IMR-90 (cell line): ENCODE results near the gene GRIA2. TPM values are rescaled to one million over a fixed set of nuclear protein-coding genes. Genes with fewer than 3 reads are reported as not detected.

ENCODE experiments used
- ATAC-seq: fragments of 200-7000 bp; cut with Tn5 transposase; 2 replicates; pipeline ENCODE4 v1.9.1; 2020; ENCODE audit warnings: low read depth, mild to moderate bottlenecking, moderate library complexity
- BruUV-seq: library from RNA; stranded (reverse); fragments of 400-500 nt; replicated peaks from 2 replicates; lab custom pipeline; 2021; lab: Mats Ljungman, UMichigan
- CTCF ChIA-PET: fragments of 300-600 bp; formaldehyde crosslinking; extraction: SDS; loops from one replicate; lab custom pipeline; 2021; ENCODE audit warnings: antibody characterized with exemption; lab: Yijun Ruan, JAX
- POLR2A ChIA-PET: fragments of 300-600 bp; sonication (Branson Sonifier 250); formaldehyde crosslinking; loops from one replicate; lab custom pipeline; 2022; ENCODE audit warnings: antibody characterized with exemption; ENCODE audit not compliant: unreplicated experiment; lab: Charles Lee
- DNase-seq: peaks from one replicate; pipeline ENCODE4 v3.0.0; 2013
- H2AFZ ChIP-seq: replicated peaks from 2 replicates; pipeline ENCODE3; 2013; ENCODE audit warnings: low read length, mild to moderate bottlenecking; ENCODE audit not compliant: poor library complexity
- H2AK5ac ChIP-seq: 2 replicates; pipeline ENCODE4 v1.6.1; 2013; ENCODE audit warnings: low read depth, low read length, inconsistent platforms
- H2AK9ac ChIP-seq: replicated peaks from 2 replicates; pipeline ENCODE3; 2013; ENCODE audit warnings: mild to moderate bottlenecking, low read depth, low read length, moderate library complexity; ENCODE audit not compliant: poor library complexity
- H2BK120ac ChIP-seq: 2 replicates; pipeline ENCODE4 v1.6.1; 2013; ENCODE audit warnings: low read depth, low read length, inconsistent platforms
- H2BK15ac ChIP-seq: 3 replicates; pipeline ENCODE4 v1.6.1; 2013; ENCODE audit warnings: low read depth, low read length, inconsistent platforms
- H2BK20ac ChIP-seq: 2 replicates; pipeline ENCODE4 v1.6.1; 2013; ENCODE audit warnings: low read depth, mild to moderate bottlenecking, inconsistent platforms, low read length, moderate library complexity
- H2BK5ac ChIP-seq: 2 replicates; pipeline ENCODE4 v1.6.1; 2013; ENCODE audit warnings: mild to moderate bottlenecking, low read depth, low read length, inconsistent platforms; ENCODE audit not compliant: poor library complexity, severe bottlenecking
- H3K14ac ChIP-seq: replicated peaks from 2 replicates; pipeline ENCODE4 v1.6.1; 2013; ENCODE audit warnings: low read depth, low read length, inconsistent platforms
- H3K18ac ChIP-seq: 2 replicates; pipeline ENCODE4 v1.6.1; 2013; ENCODE audit warnings: low read depth, low read length, control low read depth
- H3K23ac ChIP-seq: 2 replicates; pipeline ENCODE4 v1.6.1; 2013; ENCODE audit warnings: low read depth, low read length, inconsistent platforms
- H3K27ac ChIP-seq: 2 replicates; pipeline ENCODE4 v1.5.1; 2013; ENCODE audit warnings: mild to moderate bottlenecking, control low read depth, low read length; ENCODE audit not compliant: insufficient read depth
- H3K27me3 ChIP-seq: 2 replicates; pipeline ENCODE4 v1.6.1; 2013; ENCODE audit warnings: low read length; ENCODE audit not compliant: control insufficient read depth, insufficient read depth
- H3K36me3 ChIP-seq: 2 replicates; pipeline ENCODE4 v1.6.1; 2013; ENCODE audit warnings: low read length, mixed read lengths; ENCODE audit not compliant: control insufficient read depth, insufficient read depth
- H3K4ac ChIP-seq: 2 replicates; pipeline ENCODE4 v1.6.1; 2013; ENCODE audit warnings: low read depth, low read length, inconsistent platforms
- H3K4me1 ChIP-seq: 2 replicates; pipeline ENCODE4 v1.6.1; 2013; ENCODE audit warnings: low read length, mixed read lengths; ENCODE audit not compliant: control insufficient read depth, insufficient read depth
- H3K4me2 ChIP-seq: 2 replicates; pipeline ENCODE4 v1.6.1; 2013; ENCODE audit warnings: low read depth, mild to moderate bottlenecking, control low read depth, low read length, moderate library complexity
- H3K4me3 ChIP-seq: 2 replicates; pipeline ENCODE4 v1.5.1; 2013; ENCODE audit warnings: low read depth, mild to moderate bottlenecking, control low read depth, low read length, moderate library complexity; ENCODE audit not compliant: insufficient read depth
- H3K56ac ChIP-seq: 2 replicates; pipeline ENCODE4 v1.6.1; 2013; ENCODE audit warnings: low read length, inconsistent platforms; ENCODE audit not compliant: insufficient read depth; ENCODE audit errors: extremely low read depth
- H3K79me1 ChIP-seq, 2 experiments: 2 replicates each; pipeline ENCODE4 v1.6.1; 2013; ENCODE audit warnings: low read length in 2 of 2, inconsistent platforms in 1 of 2, low read depth in 1 of 2
- H3K9ac ChIP-seq: 2 replicates; pipeline ENCODE4 v1.6.1; 2013; ENCODE audit warnings: low read depth, low read length, control low read depth
- H3K9me1 ChIP-seq: 2 replicates; pipeline ENCODE4 v1.6.1; 2013; ENCODE audit warnings: low read length, inconsistent platforms; ENCODE audit not compliant: insufficient read depth
- H3K9me3 ChIP-seq: 2 replicates; pipeline ENCODE4 v1.6.1; 2013; ENCODE audit warnings: low read length; ENCODE audit not compliant: control insufficient read depth, insufficient read depth
- H4K20me1 ChIP-seq: 2 replicates; pipeline ENCODE4 v1.6.1; 2013; ENCODE audit warnings: low read length, inconsistent platforms; ENCODE audit not compliant: insufficient read depth
- H4K5ac ChIP-seq: 2 replicates; pipeline ENCODE4 v1.6.1; 2013; ENCODE audit warnings: mild to moderate bottlenecking, low read depth, low read length, control low read depth
- H4K8ac ChIP-seq, 2 experiments: 2 replicates each; pipeline ENCODE4 v1.6.1; 2013; ENCODE audit warnings: low read depth in 2 of 2, low read length in 2 of 2, control low read depth in 1 of 2, inconsistent platforms in 1 of 2
- H4K91ac ChIP-seq: 2 replicates; pipeline ENCODE4 v1.6.1; 2013; ENCODE audit warnings: low read depth, low read length, inconsistent platforms; ENCODE audit not compliant: insufficient read depth
- CHD1 ChIP-seq: IDR thresholded peaks from 2 replicates; pipeline ENCODE4 v1.6.1; 2012; ENCODE audit warnings: low read depth, low read length, improper control_type of control experiment
- MAZ ChIP-seq: IDR thresholded peaks from 2 replicates; pipeline ENCODE4 v1.6.1; 2012; ENCODE audit warnings: low read depth, mild to moderate bottlenecking, low read length, improper control_type of control experiment, moderate library complexity, borderline replicate concordance
- MXI1 ChIP-seq: IDR thresholded peaks from 2 replicates; pipeline ENCODE4 v1.6.1; 2012; ENCODE audit warnings: low read depth, mild to moderate bottlenecking, low read length, moderate library complexity, borderline replicate concordance
- NFE2L2 ChIP-seq: fragments of 150-350 bp; IDR thresholded peaks from 2 replicates; pipeline ENCODE4 v1.6.1; 2016; ENCODE audit warnings: low read depth, mild to moderate bottlenecking, low read length
- POLR2A ChIP-seq: IDR thresholded peaks from 2 replicates; pipeline ENCODE4 v1.6.1; 2012; ENCODE audit warnings: mild to moderate bottlenecking, low read depth, low read length
- RAD21 ChIP-seq: IDR thresholded peaks from 2 replicates; pipeline ENCODE4 v1.6.1; 2012; ENCODE audit warnings: low read length, improper control_type of control experiment
- RFX5 ChIP-seq: IDR thresholded peaks from 2 replicates; pipeline ENCODE4 v1.8.0; 2012; ENCODE audit warnings: low read depth, mild to moderate bottlenecking, low read length, moderate library complexity
- SMC3 ChIP-seq: fragments of 150-350 bp; IDR thresholded peaks from 2 replicates; pipeline ENCODE4 v1.6.1; 2016; ENCODE audit warnings: low read depth, mild to moderate bottlenecking, antibody characterized with exemption, low read length, moderate library complexity
- USF2 ChIP-seq: fragments of 150-350 bp; IDR thresholded peaks from 2 replicates; pipeline ENCODE4 v1.6.1; 2017; ENCODE audit warnings: mild to moderate bottlenecking, antibody characterized with exemption, low read length, low read depth
- WGBS, 2 experiments: methylation state at CpG; one replicate each; pipeline versions ENCODE4 v1.1.5 to v1.1.7; 2013; ENCODE audit warnings: missing lambda C conversion rate in 2 of 2; ENCODE audit not compliant: insufficient read length in 1 of 2; ENCODE audit errors: extremely low coverage in 2 of 2; 5-methylcytosine and 5-hydroxymethylcytosine counted together
- dilution Hi-C: fragments of 300-500 bp; cut with HindIII; formaldehyde crosslinking; loops from one replicate; pipeline ENCODE4 v1.14.3; 2018; ENCODE audit warnings: low sequenced_read_pairs; ENCODE audit not compliant: unreplicated experiment
- in situ Hi-C: fragments of 300-500 bp; cut with MboI; formaldehyde crosslinking; loops from 3 replicates; pipeline ENCODE4 v1.14.3; 2019; ENCODE audit warnings: low sequenced_read_pairs, inconsistent platforms, mixed read lengths
- intact Hi-C: fragments of 100-400 bp; cut with micrococcal nuclease; formaldehyde crosslinking; loops from 2 replicates; pipeline ENCODE4 v1.10.0; 2022
- polyA plus RNA-seq, 3 experiments: library from polyadenylated mRNA; depleted of rRNA; stranded (reverse); fragments of >200 nt; gene quantifications; 2 replicates each; pipeline ENCODE4 v1.2.3, GENCODE V29; 2012; ENCODE audit warnings: low replicate concordance in 1 of 3
- total RNA-seq: library from RNA; depleted of rRNA; stranded (reverse); fragments of >200 nt; gene quantifications from 2 replicates; pipeline ENCODE4 v1.2.3, GENCODE V29; 2012

GRIA2 gene
- total and polyA plus RNA-seq, 2 of the 4 experiments (the other 2 are of a cell fraction), result not detected

- H3K4me1 ChIP-seq, result no peaks in the 10 kb centered on the region
- no peak overlapping the region for H3K4me3 ChIP-seq
- no peak overlapping the region for H3K9ac ChIP-seq
- H3K4me2 ChIP-seq, result no peak overlapping the region
- intact Hi-C loops, result no loop called here
- H3K14ac ChIP-seq, result no peak overlapping the region
- no peaks in the 10 kb centered on the region for H3K36me3 ChIP-seq
- CTCF ChIA-PET, result no interaction called here
- no peaks in the 10 kb centered on the region for H4K20me1 ChIP-seq
- no peaks in the 10 kb centered on the region for H3K27me3 ChIP-seq
- ATAC-seq (no peak), DNase-seq (no peak)
- H3K56ac ChIP-seq, result no peak overlapping the region
- in situ Hi-C loops, result no loop called here
- dilution Hi-C loops, result no loop called here
- BruUV-seq, result no TSS peak
- H2BK15ac ChIP-seq, result no peak overlapping the region
- H3K9me3 ChIP-seq, result no peaks in the 10 kb centered on the region
- H2BK5ac ChIP-seq, result no peak overlapping the region
- H3K4ac ChIP-seq, result no peak overlapping the region
- H3K27ac ChIP-seq, result no peak overlapping the region
- H3K18ac ChIP-seq, result no peak overlapping the region
- no peak overlapping the region for H2BK20ac ChIP-seq
- no peak overlapping the region for H4K91ac ChIP-seq
- POLR2A ChIA-PET, result no interaction called here
- no peak overlapping the region for H4K8ac ChIP-seq
- no peaks in the 10 kb centered on the region for H3K79me1 ChIP-seq
- WGBS, 2 experiments, result no CpG with 5 or more reads among the region's 3 CpGs
- H2AFZ ChIP-seq, result no peak overlapping the region
- no peak overlapping the region for H4K5ac ChIP-seq
- H2AK5ac ChIP-seq, result no peak overlapping the region
- H3K9me1 ChIP-seq, result no peaks in the 10 kb centered on the region
- TF ChIP-seq RFX5 (no peak), NFE2L2 (no peak), RAD21 (no peak), CHD1 (no peak), USF2 (no peak), SMC3 (no peak), POLR2A (no peak), MXI1 (no peak), MAZ (no peak)
- no peak overlapping the region for H2AK9ac ChIP-seq
- no peak overlapping the region for H3K23ac ChIP-seq
- no peak overlapping the region for H2BK120ac ChIP-seq
Observed at GRCh38 chr4:157290622-157291021, 70.1 kb downstream of the GRIA2 start.
